D341Med (cell line): ENCODE data around the gene HCN3.
"Not testable (repeated sequence)": the region's sequence is repeated elsewhere in the genome, so short reads cannot be mapped to it uniquely, and the experiment has no call there.

ENCODE experiments used
- DNase-seq: peaks from one replicate; pipeline ENCODE4 v3.0.0; 2012; ENCODE audit warnings: low spot score

Gene HCN3

GRCh38 chr1:155313261-155313660 lies 36.0 kb downstream of the HCN3 start:
- DNase-seq: no peak

DNA sequence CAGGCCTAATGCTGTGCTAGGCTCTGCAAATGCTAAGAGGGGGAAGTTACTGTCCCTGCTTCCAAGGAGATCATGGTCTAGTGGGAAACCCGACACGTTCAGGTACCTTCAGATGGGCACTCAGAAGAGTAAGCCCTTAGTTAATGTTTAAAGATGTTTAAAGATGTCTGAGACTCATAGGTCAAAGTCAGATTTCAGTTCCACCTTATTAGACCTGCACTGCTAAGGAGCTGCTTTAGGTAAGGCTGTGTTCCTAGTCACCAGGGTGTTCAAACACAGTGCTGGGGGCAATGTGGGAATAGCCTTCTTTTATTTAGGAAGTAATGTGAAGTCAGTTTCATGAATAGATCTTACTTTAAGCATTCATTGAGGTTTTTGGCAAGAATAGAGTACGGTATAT lies 39.7 kb downstream of the HCN3 start:
- no peak for DNase-seq

DNA sequence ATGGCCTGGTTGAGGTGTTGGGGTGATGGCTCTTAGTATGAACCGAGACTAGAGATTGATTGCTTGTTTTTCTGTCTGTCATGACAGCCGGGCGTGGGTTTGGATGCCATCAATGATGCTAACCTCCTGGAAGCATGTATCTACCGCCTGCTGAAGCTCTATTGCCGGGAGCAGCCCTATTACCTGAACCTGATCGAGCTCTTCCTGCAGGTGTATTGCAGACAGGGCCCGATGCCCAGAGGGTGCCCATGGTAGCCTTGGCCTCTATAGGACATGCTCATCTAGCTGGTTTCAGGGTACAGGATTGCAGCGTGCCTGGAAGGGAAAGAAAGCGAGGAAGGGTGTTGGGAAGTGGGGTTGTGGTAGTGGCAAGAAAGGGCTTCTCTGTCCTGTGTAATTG lies 40.8 kb downstream of the HCN3 start:
- no peak for DNase-seq

GRCh38 chr1:155319536-155319935 lies 42.3 kb downstream of the HCN3 start:
- DNase-seq: no peak

DNA sequence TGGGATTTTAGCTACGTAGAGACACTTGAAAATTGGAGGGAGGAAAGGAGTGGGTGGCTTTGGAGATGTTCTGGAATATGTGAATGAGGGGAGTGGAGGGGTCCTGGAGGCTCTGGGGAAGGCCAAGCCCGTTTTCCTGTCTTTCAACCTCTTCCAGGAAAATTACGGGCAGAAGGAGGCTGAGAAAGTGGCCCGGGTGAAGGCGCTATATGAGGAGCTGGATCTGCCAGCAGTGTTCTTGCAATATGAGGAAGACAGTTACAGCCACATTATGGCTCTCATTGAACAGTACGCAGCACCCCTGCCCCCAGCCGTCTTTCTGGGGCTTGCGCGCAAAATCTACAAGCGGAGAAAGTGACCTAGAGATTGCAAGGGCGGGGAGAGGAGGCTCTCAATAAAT lies 43.0 kb downstream of the HCN3 start:
- no peak for DNase-seq

DNA sequence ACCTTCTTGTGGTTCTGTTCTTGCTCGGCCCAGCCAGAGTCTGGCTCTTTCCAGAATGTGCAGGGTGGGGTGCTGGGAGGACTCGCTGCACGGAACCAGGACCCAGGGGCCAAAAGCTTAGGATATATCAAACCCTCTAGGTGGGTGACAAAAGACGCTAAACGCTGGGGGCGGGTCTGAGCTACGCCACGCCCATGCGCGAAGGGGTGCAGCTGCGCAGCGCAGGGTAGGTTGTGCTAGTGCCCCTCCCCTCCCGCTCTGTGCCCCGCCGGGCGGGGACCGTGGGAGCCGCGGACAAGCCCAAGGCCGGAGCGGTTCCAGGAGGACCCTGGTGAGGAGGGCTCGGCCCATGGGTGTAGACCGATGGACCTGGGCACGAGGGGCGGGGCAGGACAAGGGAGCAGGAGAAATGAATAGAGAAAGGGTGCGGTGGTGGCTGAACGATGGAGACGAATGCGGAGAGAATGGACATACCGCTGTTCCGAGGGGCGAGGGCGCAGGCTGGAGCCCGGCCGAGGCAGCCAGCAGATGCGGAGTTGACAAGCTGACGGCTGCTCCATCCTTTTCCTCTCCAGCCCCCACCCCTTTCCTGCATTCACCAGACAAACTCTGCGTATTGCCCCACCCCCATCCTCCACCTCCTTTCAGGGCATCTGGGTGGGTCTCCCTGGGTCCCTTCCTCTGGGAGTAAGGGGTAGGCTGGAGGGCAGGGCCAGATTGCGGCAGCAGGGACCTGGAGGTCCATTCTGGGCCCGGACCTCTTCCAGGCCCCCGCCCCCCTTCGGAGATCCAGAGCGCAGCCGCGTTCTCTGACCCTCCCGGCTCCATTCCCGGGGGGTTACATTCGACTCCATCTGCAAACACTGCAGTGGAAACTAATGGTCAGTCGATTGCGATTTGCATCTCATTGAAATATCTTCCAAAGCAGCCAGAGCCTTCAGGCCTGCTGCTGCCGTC lies 43.7 kb downstream of the HCN3 start, which contains the start of gene RUSC1:
RUSC1 (plus strand) TSS at position 234 of the 957 bp plus-strand sequence. CDS start 880 bp downstream, outside the sequence.
- DNase-seq: no peak

- DNase-seq: no peak
Observed at GRCh38 chr1:155321639-155322503, 44.6 kb downstream of the HCN3 start.

DNA sequence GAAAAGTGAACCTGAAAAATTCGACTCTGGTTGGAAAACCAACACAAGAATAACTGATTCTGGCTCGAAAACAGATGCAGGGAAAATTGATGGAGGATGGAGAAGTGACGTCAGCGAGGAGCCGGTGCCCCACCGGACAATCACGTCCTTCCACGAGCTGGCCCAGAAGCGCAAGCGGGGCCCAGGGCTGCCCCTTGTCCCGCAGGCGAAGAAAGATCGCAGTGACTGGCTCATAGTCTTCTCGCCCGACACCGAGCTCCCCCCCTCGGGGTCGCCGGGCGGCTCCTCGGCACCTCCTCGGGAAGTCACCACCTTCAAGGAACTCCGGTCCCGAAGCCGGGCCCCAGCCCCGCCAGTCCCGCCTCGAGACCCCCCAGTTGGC lies 45.3 kb downstream of the HCN3 start:
- peak; percentile 74 for DNase-seq

DNA sequence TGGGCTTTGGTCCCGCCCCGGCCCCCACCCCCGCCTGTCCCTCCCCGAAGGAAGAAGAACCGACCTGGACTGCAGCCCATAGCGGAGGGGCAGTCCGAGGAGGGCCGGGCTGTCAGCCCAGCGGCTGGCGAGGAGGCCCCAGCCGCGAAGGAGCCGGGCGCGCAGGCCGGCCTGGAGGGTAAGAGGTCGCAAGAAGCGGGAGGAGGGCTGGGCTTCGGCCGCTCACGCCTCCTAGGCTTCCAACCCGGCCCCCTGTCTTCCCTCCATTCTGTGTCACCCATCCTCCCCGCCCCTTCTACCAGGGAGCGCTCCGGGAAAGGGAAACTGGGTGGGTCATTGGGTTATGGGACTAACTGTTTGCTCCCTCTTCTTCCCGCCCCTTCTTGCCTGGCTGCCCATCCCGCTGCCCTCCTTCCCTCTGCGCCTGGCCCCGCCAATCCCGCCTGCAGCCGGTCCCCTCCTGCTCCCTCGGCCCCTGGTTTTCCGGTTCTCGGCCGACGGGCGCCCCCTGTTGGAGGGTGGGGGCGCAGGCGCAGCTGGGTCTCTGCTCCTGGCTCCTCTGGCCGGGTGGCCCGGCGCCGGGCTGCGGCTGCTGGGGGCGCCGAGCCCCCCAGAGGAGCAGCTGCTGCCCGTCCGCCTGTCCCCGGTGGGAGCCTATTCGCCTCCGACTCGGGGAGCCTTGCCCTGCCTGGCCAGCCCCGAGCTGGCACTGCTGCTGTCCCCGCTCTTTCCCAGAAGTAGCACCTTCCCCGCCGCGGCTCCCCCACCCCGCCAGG lies 45.9 kb downstream of the HCN3 start:
- peak; percentile 96 for DNase-seq

DNA sequence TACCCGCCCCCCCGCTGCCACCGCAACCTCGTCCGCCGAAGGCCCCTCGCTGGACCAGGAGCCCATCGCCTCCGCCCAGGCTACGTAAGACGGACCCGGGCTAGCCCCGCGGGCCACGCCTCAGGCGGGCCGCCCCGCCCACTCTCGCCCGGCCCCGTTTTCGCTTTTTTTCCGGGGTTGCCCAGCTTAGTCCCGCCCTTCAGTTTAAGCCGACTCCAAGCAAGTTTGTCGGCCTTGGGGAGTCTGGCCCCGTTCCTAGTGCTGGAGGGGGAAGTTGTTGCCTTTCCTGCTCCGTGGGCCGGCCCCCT lies 46.4 kb downstream of the HCN3 start:
- peak; percentile 90 for DNase-seq

GRCh38 chr1:155324037-155324716 lies 46.9 kb downstream of the HCN3 start:
- peak; percentile 98 for DNase-seq

DNA sequence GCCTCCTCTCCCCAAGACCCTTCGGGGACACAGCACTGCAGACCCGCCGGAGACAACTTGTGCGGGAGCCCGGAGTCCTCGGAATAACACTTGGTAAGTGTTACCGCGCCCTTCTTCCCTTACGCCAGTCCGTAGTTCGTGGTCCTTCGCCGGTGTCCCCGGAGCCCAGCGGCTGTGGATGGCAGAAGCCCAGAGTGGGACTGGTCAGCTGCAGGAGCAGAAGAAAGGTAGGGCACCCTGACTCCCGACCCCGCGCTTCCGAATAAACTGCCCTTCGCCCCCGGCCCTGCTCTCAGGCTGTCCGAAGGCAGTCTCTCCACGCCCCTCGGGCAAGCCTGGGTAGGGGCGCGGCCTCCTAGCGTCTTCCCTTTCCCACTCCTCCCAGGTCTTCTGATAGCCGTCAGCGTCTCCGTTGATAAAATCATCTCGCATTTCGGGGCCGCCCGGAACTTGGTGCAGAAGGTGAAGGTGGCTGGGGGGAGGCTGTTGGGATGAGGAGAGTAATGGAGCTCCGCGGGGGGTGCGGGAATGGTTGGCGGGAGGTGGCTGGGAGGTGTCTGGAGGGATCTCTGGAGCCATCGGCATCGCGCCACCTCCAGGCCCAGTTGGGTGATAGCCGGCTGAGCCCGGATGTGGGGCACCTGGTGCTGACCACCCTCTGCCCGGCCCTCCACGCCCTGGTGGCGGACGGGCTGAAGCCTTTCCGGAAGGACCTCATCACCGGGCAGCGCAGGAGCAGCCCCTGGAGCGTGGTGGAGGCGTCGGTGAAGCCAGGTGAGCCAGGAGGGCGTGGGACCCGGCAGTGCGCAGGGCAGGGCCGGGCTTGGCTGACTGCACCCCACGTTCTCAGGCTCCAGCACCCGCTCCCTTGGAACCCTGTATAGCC lies 47.7 kb downstream of the HCN3 start:
- peak; percentile 84 for DNase-seq

DNA sequence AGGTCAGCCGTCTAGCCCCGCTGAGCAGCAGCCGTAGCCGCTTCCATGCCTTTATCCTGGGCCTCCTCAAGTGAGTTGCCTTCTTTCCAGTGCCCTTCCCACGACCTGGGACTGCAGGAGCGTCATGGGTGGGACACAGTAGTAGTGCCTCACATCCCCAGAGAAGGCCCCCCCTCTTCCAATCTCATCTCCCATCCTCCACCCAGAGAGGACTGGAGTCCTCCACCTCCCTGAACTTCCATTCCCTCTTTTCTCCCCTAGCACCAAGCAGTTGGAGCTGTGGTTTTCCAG lies 48.3 kb downstream of the HCN3 start:
- DNase-seq: no peak

DNA sequence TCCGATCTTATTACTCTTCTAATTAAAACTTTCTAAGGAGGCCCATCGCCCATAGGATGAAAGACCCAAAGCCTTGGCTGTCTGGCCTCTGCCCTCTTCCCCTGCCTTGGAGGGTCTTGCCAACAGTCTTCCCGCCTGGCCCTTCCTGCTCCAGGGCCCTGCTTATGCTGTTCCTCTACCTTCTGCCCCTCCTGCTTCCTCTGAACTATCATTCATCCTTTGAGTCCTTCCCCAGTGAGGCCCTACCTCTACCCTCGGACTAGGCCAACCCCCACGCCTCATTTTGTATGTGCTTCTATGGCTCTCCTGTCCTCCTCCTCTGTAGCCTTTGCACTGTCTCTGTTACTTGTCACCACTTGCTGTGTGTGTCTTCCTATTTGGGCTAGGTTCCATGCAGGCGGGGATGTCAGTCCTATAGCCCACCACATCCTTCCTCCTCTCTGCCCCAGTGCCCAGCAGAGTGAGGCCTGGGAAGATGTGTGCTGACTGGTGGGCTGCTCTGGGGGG lies 48.8 kb downstream of the HCN3 start:
- no peak for DNase-seq

DNA sequence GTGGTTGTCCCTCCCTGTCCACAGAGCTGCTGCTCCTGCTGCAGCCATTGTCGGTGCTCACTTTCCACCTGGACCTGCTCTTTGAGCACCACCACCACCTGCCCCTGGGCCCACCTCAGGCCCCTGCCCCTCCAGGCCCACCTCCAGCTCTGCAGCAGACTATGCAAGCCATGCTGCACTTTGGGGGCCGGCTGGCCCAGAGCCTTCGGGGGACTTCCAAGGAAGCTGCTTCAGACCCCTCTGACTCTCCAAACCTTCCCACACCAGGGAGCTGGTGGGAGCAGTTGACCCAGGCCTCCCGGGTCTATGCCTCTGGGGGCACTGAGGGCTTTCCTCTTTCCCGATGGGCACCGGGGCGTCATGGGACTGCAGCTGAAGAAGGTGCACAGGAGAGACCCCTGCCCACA lies 49.4 kb downstream of the HCN3 start:
- no peak for DNase-seq

DNA sequence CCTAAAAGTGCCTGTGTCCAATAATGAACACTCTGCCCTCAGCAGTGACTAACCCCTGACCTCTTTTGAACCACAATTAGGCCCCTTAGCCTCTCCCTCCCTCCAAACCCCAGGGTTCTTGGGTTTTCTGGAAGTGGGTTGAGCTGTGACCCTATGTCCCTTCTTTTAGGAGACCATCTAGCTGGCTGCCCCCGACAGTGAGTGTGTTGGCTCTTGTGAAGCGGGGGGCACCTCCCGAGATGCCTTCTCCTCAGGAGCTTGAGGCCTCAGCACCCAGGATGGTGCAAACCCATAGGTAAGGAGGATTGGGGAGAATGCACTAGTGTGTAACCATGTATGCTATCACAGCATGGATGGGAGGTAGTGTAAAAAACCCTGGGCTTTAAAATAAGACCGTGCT lies 50.7 kb downstream of the HCN3 start:
- DNase-seq: no peak

DNA sequence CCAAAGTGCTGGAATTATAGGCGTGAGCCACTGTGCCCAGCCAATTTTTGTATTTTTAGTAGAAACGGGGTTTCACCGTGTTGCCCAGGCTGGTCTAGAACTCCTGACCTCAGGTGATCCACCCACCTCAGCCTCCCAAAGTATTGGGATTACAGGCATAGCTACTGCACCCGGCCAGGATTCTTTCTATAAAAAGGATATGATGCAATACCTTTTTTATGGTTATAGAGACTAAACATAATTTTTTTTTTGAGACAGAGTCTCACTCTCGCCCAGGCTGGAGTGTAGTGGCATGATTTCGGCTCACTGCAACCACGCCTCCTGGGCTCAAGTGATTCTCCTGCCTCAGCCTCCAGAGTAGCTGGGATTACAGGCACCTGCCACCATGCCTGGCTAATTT lies 51.6 kb downstream of the HCN3 start:
- DNase-seq: not testable (repeated sequence)

DNA sequence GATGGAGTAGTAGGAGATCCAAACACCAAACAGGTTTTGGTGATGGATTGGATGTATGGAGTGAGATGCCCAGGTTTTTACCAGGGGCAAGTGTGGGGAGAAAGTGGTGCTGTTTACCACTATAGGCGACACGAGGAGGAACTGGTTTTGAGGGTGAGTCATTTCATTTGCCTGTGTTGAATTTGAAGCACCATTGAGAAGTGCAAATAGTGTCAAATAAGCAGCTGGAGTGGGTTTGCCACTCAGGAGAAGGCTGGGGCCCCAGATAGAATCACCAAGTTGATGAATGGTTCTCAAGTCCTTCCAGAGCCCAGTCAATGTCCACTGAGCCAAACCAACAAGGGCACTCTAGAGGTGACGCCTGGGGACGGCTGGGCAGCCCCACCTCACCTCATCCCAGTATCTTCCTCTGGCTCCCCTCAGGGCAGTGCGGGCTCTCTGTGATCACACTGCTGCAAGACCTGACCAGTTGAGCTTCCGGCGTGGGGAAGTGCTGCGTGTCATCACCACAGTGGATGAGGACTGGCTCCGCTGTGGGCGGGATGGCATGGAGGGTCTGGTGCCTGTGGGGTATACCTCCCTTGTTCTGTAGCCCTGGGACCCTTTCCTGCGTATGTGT lies 52.8 kb downstream of the HCN3 start:
- no peak for DNase-seq

GRCh38 chr1:155334962-155335361 lies 57.7 kb downstream of the HCN3 start:
- DNase-seq: no peak
